CD4-positive, alpha-beta T cell (primary cell): Measurements from ENCODE around the gene POLR3K. TPM values are rescaled to one million over a fixed set of nuclear protein-coding genes. Genes with fewer than 3 reads are reported as not detected.

Experiments
- ATAC-seq: fragments of 200-7000 bp; cut with Tn5 transposase; one replicate; pipeline ENCODE4 v1.10.0; 2022; ENCODE audit warnings: mild to moderate bottlenecking; ENCODE audit not compliant: poor library complexity
- CTCF ChIA-PET: fragments of 350-600 bp; sonication (Branson Sonifier 250); formaldehyde crosslinking; loops from one replicate; lab custom pipeline; 2021; ENCODE audit warnings: antibody characterized with exemption, inconsistent platforms; lab: Charles Lee
- POLR2A ChIA-PET: fragments of 350-600 bp; sonication (Branson Sonifier 250); formaldehyde crosslinking; loops from one replicate; lab custom pipeline; 2021; ENCODE audit warnings: antibody characterized with exemption, inconsistent platforms; lab: Charles Lee
- DNase-seq, 14 experiments: peaks; one replicate each; pipeline ENCODE4 v3.0.0-alpha.2; 2013 to 2020; ENCODE audit warnings: mixed read lengths in 2 of 14
- H3K27ac ChIP-seq, 2 donors: one replicate each; pipeline versions ENCODE4 v1.5.1 to v1.7.0; 2013; ENCODE audit warnings: low read length in 2 of 2, low read depth in 1 of 2, mild to moderate bottlenecking in 1 of 2
- H3K27me3 ChIP-seq, 2 experiments: 1 replicate in 1 of 2; 2 replicates in 1 of 2; pipeline versions ENCODE4 v1.6.1 to v1.7.0; 2013; ENCODE audit warnings: low read length in 2 of 2, control low read depth in 1 of 2, mild to moderate bottlenecking in 1 of 2, moderate library complexity in 1 of 2; ENCODE audit not compliant: insufficient read depth in 2 of 2, control insufficient read depth in 1 of 2
- H3K36me3 ChIP-seq: one replicate; pipeline ENCODE4 v1.6.1; 2013; ENCODE audit warnings: low read length, control low read depth; ENCODE audit not compliant: insufficient read depth
- H3K4me1 ChIP-seq: one replicate; pipeline ENCODE4 v1.6.1; 2013; ENCODE audit warnings: low read length, control low read depth; ENCODE audit not compliant: insufficient read depth
- H3K4me3 ChIP-seq: one replicate; pipeline ENCODE4 v1.5.1; 2013; ENCODE audit warnings: mild to moderate bottlenecking, low read length, moderate library complexity
- H3K9me3 ChIP-seq, 2 experiments: 1 replicate in 1 of 2; 2 replicates in 1 of 2; pipeline versions ENCODE4 v1.6.1 to v1.7.0; 2013; ENCODE audit warnings: low read length in 2 of 2, mild to moderate bottlenecking in 2 of 2, control low read depth in 1 of 2, moderate library complexity in 1 of 2; ENCODE audit not compliant: control insufficient read depth in 1 of 2, insufficient read depth in 1 of 2
- H3K27ac Mint-ChIP-seq: one replicate; pipeline ENCODE4 v1.8.0; 2020; ENCODE audit warnings: mixed read lengths
- H3K27me3 Mint-ChIP-seq: one replicate; pipeline ENCODE4 v1.8.0; 2021; ENCODE audit warnings: mixed read lengths
- H3K36me3 Mint-ChIP-seq: one replicate; pipeline ENCODE4 v1.8.0; 2021; ENCODE audit warnings: low read depth, mixed read lengths
- H3K4me1 Mint-ChIP-seq: one replicate; pipeline ENCODE4 v1.8.0; 2021; ENCODE audit warnings: low read depth, mixed read lengths
- H3K4me3 Mint-ChIP-seq: one replicate; pipeline ENCODE4 v1.8.0; 2020; ENCODE audit warnings: mild to moderate bottlenecking, mixed read lengths
- H3K9me3 Mint-ChIP-seq: one replicate; pipeline ENCODE4 v1.8.0; 2020; ENCODE audit warnings: mixed read lengths
- intact Hi-C, 2 experiments: fragments of 100-400 bp; cut with DNase I in 1 of 2; cut with micrococcal nuclease in 1 of 2; formaldehyde crosslinking; loops; one replicate each; pipeline versions ENCODE4 v1.15.1 to v1.9.0; 2023 to 2025; cut with DNase I, micrococcal nuclease
- microRNA-seq: library from miRNA; unstranded; fragments of <30 nt; microRNA quantifications from one replicate; pipeline ENCODE4 v1.2.0, GENCODE V29; 2021; ENCODE audit warnings: borderline microRNAs expressed, borderline replicate concordance
- total RNA-seq, 174 experiments: library from RNA in 2 of 174; stranded (reverse) in 2 of 174; gene quantifications; one replicate each; pipeline ENCODE4 v1.2.3 and lab custom pipeline; 2021 to 2026
- TF ChIP-seq, protein P1 (sequence below): fragments of 200-600 bp; IDR thresholded peaks from one replicate; pipeline ENCODE4 v1.8.0; 2022; ENCODE audit warnings: antibody characterized with exemption, mild to moderate bottlenecking

Gene POLR3K
- total RNA-seq, 2 experiments from 2014 or later = 4.1 TPM

DNA sequence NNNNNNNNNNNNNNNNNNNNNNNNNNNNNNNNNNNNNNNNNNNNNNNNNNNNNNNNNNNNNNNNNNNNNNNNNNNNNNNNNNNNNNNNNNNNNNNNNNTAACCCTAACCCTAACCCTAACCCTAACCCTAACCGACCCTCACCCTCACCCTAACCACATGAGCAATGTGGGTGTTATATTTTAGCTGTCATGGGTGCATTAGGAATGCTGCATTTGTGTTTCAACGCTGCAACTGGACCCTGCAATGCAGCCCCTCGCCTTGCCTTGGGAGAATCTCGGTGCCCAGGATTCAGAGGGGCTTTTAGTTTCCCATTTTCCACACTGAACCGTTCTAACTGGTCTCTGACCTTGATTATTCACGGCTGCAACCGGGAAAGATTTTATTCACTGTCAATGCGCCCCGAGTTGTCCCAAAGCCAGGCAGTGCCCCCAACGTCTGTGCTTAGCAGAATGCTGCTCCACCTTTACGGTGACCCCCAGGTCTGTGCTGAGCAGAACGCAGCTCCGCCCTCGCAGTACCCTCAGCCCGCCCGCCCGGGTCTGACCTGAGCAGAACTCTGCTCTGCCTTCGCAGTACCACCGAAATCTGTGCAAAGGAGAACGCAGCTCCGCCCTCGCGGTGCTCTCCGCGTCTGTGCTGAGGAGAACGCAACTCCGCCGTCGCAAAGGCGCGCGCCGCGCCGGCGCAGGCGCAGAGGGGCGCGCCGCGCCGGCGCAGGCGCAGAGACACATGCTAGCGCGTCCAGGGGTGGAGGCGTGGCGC lies 43.3 kb downstream of the POLR3K start:
- H3K27ac Mint-ChIP-seq = no peak overlapping the region
- peak in 2 of 14 experiments; percentile 25 to 45 for DNase-seq
- no peak overlapping the region for H3K27ac ChIP-seq
- no peak overlapping the region for H3K4me3 Mint-ChIP-seq
- peak; percentile 92 for ATAC-seq
- CTCF ChIA-PET = no interaction called here
- POLR2A ChIA-PET = no interaction called here
- no peaks in the 10 kb centered on the region for H3K36me3 Mint-ChIP-seq
- intact Hi-C loops = no loop called here
- no peaks in the 10 kb centered on the region for H3K4me1 Mint-ChIP-seq
- H3K4me1 ChIP-seq = no peaks in the 10 kb centered on the region
- no peaks in the 10 kb centered on the region for H3K36me3 ChIP-seq
- H3K9me3 Mint-ChIP-seq = no peaks in the 10 kb centered on the region
- H3K27me3 Mint-ChIP-seq = no peaks in the 10 kb centered on the region
- peaks cover 0 to 9% of the 10 kb centered on the region in 2 experiments for H3K9me3 ChIP-seq
- TF ChIP-seq, protein P1, sequence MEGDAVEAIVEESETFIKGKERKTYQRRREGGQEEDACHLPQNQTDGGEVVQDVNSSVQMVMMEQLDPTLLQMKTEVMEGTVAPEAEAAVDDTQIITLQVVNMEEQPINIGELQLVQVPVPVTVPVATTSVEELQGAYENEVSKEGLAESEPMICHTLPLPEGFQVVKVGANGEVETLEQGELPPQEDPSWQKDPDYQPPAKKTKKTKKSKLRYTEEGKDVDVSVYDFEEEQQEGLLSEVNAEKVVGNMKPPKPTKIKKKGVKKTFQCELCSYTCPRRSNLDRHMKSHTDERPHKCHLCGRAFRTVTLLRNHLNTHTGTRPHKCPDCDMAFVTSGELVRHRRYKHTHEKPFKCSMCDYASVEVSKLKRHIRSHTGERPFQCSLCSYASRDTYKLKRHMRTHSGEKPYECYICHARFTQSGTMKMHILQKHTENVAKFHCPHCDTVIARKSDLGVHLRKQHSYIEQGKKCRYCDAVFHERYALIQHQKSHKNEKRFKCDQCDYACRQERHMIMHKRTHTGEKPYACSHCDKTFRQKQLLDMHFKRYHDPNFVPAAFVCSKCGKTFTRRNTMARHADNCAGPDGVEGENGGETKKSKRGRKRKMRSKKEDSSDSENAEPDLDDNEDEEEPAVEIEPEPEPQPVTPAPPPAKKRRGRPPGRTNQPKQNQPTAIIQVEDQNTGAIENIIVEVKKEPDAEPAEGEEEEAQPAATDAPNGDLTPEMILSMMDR = no peak
- no peaks in the 10 kb centered on the region for H3K27me3 ChIP-seq
- peak overlapping the region; percentile 31 for H3K4me3 ChIP-seq

Small RNAs within 50 kb of the gene (microRNA-seq; reads per million reads assigned to microRNA genes)
- gene MIR6859-4 = not detected

Other genes with a start within 250 kb of the POLR3K start
- 1 to 10 TPM; 4.8 to 5.1 TPM for gene SNRNP25, start 220 bp upstream of the POLR3K start, total RNA-seq
- gene RHBDF1, start 19.0 kb upstream of the POLR3K start, total RNA-seq = under 1 TPM; 0.33 to 0.34 TPM
- 10 to 100 TPM; 14.1 to 17.1 TPM for gene MPG, start 24.6 kb upstream of the POLR3K start, total RNA-seq
- gene NPRL3, start 85.1 kb upstream of the POLR3K start, total RNA-seq = 10 to 100 TPM; 29.5 to 30.8 TPM
- not detected for gene HBZ, start 99.0 kb upstream of the POLR3K start, total RNA-seq
- gene HBM, start 112.4 kb upstream of the POLR3K start, total RNA-seq = not detected
- not detected for gene HBA2, start 119.3 kb upstream of the POLR3K start, total RNA-seq
- gene HBA1, start 123.1 kb upstream of the POLR3K start, total RNA-seq = not detected
- not detected for gene HBQ1, start 126.9 kb upstream of the POLR3K start, total RNA-seq
- gene LUC7L, start 175.8 kb upstream of the POLR3K start, total RNA-seq = 10 to 100 TPM; 94.8 to 98.4 TPM
- gene FAM234A, start 181.2 kb upstream of the POLR3K start, total RNA-seq = 10 to 100 TPM; 15.6 to 17.0 TPM
- gene RGS11, start 222.3 kb upstream of the POLR3K start, total RNA-seq = not detected
- under 1 TPM in 1 of 2 experiments, not detected in 1; 0.42 TPM for gene ARHGDIG, start 227.0 kb upstream of the POLR3K start, total RNA-seq
- not detected for gene PDIA2, start 229.6 kb upstream of the POLR3K start, total RNA-seq